HG02759 (cell line): ENCODE measurements around the gene ANO10.

ENCODE experiments used
- ATAC-seq: cut with Tn5 transposase; IDR thresholded peaks from one replicate; pipeline ENCODE4 v1.9.1; 2021; ENCODE audit warnings: mild to moderate bottlenecking, moderate library complexity; ENCODE audit not compliant: unreplicated experiment

ANO10 gene

DNA sequence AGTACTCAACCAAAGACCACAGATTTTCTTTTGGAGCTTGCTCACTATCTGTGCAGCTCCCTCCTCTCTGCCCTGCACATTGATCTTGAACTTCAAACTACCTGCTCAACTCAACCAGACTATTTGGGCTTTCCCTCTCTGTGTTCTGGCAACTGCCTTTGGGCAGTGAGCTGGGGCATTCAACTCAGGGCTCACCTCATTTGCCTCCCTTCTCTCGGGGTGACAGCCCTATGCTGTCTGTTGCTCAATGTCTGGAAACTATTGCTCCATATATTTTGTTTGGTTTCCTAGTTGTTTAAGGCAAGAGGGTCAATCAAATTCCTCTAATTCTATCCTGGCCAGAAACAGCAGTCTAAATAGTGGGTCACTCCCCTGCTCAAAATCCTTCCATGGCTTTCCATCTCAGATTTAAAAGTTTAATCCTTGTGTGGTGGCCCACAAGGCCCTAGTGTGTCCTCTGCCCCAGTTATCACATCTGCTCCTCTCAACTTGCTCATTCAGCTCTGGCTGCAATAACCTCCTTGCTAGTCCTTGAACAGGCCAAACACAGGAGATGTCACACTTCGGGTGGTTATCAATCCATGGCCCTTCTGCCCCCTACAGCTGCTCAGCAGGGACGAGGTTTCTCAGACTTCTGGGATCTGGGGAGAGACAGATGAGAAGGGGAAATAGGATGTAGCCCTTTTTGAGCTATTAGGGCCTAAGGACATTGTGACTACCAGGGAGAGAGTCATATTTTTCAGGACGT lies 267.7 kb downstream of the ANO10 start:
- ATAC-seq: no peak

DNA sequence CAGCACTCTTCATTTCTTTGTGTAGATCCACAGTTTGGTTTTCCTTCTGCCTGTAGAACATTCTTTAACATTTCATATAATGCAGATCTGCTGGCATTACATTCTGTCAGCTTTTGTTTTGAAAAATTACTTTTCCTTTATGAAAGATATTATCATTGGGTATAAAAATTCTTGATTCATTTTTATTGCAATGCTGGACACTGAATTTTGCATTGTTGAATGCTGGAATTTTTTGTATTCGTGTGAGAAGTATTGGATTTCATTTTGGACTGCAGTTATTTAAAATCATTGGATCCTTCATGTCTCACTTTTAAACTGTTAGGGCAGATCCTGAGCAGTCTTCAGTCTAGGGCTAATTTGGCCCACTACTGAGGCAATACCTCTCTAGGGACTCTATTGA lies 268.4 kb downstream of the ANO10 start:
- no peak for ATAC-seq

DNA sequence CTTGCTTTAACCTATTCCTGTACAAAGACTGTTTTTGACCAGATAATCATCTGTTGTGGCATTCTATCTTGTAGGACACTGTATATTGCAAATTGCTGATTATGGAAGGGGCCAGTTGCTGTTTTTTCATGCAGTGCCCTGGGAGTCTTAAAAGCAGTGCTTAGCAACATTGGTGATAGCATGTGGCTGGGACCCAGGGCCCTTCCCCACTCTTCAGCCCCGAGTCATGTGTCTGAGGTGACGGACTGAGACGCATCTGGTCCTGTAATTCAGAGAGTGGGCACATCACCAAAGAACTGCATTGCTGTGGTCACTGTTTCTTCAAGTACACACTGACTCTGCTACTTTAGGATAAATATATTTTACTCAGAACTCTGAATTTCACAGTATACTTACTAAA lies 272.1 kb downstream of the ANO10 start:
- no peak for ATAC-seq

DNA sequence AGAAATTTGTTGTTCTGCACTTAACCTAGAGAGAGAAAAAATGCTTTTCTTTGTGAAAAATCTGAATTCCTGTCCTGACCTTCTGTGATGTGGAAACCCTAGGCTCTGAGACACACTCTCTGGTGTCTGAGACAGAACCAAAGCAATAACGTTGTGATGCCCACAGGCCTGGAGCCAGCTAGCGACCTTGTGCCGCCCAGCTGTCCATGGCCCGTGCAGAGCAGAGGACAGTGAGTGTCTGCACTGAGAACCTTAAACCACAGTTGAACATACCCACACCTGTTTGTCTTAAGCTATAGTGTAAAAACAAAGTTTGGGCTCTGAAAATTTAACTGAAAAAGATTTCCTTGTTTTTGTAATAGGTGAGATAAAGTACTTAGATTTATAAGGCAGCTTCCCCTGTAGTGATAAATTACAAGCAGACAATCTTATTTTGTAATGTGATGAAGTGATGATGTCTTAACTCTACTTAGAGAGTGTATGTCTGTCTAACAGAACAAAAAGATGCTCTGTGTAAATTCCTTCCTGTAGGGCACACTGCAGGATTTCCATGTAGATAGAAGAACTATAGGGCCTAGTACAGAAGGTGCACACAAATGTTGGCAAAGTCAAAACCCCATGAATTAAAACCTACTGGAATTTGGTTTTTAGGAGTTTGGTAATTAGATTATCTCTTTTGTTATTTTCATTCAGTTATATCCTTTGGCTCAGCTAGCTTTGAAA lies 272.8 kb downstream of the ANO10 start:
- no peak for ATAC-seq

DNA sequence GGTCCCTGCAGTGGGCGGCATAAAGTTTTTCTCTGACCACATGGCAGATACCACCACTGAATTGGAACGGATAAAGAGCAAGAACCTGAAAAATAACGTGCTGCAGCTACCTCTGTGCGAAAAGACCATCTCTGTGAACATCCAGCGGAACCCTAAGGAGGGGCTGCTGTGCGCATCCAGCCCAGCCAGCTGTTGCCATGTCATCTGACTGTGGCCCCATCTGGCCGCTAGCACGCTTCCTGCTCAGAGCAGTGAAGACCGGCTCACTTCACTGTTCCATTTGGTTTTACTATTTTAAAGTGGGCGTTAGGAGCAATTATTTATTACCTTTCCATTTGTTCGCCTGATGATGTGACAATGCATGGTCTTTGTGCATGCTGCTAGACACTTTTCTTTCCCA lies 273.5 kb downstream of the ANO10 start:
- no peak for ATAC-seq

DNA sequence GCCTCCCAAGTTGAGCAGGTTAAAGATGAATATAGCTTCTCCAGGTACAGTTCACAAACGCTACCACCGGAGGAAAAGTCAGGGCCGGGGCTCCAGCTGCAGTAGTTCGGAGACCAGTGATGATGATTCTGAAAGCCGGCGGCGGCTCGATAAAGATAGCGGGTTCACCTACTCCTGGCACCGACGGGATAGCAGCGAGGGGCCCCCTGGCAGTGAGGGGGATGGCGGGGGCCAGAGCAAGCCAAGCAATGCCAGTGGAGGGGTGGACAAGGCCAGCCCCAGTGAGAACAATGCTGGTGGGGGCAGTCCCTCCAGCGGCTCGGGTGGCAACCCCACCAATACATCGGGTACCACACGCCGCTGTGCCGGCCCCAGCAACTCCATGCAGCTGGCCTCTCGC lies 274.0 kb downstream of the ANO10 start:
- ATAC-seq: no peak

DNA sequence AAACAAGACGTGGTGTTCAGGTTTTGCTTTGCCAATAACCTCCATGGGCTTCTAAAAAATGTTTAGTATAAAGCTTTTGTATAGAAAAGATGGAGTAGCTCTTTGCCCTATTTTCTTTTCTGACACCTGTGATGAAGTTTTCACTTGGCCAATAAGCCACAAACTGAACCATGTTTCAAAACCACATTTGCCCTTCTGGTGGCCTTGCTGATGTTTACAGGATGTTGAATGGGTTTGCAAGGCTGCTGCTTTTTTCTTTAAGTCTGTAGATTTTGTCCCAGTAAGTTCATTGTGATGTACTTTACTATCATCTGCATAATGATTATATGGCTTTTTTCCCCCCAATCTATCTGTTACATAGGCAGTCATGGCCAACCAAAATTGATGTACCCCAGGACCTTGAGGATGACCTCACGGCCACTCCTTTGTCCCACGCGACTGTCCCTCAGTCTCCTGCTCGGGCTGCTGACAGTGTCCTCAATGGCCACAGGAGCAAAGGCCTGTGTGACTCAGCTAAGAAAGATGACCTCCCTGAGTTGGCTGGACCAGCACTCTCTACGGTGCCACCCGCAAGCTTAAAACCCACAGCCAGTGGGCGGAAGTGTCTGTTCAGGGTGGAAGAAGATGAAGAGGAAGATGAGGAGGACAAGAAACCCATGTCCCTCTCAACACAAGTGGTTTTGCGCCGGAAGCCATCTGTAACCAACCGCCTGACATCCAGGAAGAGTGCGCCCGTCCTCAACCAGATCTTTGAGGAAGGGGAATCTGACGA lies 274.6 kb downstream of the ANO10 start:
- no peak for ATAC-seq

DNA sequence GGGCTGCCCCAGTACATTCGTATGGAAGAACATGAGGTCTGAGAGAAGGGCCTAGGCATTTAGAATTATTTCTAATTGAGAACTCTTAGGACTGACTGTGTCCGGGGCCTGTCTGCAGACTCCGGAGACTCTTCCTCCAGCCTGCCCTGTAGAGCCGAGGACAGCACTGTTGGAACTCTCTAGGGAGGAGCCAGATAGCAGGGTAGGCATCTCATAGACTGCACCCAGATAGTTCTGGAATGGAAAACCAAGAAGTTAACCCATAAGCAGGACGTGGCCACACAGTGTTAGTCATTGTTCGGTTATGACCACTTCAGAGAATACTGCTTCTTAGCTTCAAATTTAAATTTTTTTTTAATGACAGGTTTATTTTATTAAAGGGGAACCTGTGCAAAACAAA lies 275.9 kb downstream of the ANO10 start:
- no peak for ATAC-seq

DNA sequence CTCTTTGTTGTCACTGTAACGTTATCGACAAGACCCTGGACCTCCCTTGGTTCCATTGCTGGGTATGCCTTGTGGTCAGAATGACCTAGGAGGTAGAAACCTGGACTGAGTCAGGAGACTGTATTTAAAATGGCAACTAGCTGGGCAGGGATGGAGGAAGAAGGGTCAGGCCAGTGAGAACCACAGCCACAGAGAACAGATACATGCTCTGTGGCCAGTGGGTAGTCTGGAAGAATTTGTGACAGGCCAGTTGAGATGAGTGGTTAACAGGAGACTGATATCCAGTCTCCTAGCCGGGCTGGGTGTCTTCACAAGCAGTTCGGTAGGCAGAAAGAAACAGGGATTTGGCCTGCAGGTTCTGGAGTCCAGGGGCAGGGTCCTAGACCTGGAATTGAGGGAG lies 276.6 kb downstream of the ANO10 start:
- no peak for ATAC-seq

DNA sequence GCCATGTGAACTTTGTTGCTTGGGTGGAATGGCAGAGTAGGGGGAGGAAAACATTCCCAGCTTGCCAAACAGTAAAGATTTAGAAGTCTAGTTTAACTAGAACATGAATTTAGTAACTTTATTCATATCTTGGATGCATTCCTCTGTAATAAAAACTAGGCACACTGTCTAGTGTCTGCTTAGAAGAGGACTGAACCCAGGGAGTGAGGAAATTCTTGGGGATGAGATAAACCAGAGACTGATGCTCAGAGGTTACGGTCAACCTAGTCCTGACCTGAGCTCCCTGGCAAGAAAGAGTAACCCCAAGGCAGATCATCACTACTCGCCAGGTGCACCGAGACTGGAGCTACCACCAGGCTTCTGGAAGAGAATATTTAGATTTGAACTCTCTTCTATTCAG lies 277.3 kb downstream of the ANO10 start:
- no peak for ATAC-seq

DNA sequence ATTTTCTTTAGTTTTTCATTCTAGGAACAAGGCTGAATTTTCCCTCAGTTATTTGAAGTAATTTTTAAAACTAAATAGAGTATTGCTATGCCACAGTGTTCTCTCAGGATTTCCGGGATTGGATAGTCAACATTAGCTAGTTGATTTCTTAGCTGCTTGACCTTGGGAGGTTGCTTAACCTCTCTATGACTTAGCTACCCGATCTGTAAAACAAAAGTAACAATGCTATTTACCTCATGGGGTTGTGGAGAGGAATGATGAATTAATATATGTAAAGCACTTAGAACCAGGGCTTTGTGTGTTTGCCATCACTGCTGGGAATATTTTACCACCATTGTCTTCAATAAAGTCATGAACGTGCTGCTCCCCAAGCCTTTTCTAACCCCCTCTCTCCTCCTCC lies 278.0 kb downstream of the ANO10 start:
- ATAC-seq: no peak

DNA sequence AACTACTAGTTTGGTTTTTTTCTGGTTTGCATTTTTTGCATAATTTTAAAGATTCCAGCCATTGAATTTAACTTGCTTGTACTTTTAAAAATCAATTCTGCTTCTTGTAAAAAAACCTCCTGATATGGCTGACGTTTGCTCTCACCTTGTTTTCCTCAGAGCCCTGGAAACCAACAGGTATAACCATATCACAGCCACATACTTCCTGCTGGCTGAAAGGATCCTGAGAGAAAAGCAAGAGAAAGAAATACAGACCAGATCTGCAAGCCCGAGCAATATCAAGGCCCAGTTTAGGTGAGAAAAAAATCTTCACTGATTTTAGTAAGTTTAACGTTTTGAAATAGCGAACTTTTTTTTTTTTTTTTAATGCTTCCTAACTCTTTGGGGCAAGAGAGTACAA lies 278.6 kb downstream of the ANO10 start:
- ATAC-seq: no peak

DNA sequence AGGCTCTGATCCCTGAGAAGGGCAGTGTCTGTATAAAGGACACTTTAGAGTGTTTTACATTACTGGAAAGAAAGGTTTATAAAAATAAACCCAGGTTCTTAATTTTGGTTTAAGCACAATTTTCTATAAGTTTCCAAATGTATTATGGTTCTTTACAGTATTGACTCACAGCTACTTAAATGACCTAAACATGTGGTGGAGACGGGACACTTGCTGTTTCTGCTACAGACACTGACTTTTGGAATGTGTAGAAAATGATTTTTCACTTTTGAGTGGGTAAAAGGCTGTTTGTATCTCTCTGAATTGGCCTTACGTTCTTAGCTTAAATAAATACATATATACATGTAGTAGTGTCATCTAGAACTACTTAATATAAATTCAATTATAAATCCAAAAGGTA lies 280.0 kb downstream of the ANO10 start:
- no peak for ATAC-seq

DNA sequence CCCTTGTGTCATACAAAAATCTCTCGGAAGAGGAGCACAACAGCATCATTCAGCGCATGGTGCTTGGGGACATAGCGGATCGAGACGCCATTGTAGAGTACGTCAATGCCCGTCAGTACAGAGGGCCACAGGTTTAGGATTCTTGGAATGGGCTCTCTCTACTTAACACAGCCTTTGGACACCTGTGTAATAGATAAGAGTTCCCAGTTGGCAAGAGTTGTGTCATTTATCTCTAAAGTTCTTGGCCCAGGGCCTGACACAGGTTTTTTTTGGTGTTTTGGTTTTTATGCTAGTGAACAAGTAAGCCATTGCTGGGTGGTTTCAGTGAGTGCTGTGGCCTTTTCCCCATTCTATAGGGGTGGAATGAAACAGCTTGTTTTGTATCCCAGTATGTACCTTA lies 281.4 kb downstream of the ANO10 start:
- no peak for ATAC-seq

DNA sequence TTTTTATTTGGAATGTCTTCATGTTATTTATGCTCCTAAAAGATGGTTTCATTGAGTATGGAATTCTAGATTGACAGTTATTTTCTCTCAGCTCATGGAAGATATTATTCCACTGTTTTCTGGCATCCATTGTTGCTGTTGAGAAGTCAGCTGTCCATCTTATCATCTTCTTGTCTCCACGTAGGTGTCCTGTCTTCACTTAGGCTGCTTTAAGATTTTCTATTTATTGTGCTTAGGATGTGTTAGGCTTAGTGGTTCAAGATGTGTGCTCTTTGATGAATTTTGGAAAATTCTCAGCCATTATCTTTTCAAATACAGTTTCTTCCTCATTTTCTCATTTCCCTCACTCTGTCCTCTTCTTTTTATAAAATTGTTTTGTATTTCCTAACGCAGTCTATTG lies 283.5 kb downstream of the ANO10 start:
- no peak for ATAC-seq

DNA sequence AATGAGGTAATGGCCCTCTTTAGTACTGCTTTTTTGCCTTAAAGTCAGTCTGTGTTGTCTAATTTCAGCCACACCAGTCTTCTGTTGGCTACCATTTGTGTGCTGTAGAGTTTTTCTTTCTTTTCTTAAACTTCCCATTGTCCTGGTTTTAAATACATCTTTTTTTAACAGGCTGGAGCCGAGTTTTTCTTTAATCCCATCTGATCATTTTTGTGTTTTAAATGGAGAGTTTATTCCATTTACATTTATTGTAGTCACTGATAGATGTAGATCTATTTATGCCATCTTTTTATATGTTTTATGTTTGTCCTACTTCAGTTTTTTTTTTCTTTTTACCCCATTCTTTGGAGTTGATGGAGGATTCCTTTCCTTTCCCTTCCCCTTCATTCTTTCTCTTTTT lies 286.0 kb downstream of the ANO10 start:
- ATAC-seq: no peak

DNA sequence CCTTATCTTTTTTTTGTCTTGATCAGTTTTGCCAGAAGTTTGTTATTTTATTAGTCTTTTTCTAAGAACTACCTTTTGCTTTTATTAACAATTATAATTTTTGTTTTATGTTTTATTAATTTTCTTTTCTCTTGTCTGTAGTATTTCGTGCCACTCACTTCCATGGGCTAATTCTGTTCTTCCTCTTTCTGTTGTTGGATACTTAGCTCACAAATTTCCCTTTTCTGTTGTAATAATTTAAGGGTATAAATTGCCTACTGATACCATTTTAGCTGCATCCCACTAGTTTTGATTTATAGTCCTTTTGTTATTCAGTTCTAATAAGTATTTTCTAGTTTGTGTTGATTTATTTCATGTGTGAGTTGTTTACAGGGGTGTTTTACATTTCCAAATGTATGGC lies 286.8 kb downstream of the ANO10 start:
- no peak for ATAC-seq

DNA sequence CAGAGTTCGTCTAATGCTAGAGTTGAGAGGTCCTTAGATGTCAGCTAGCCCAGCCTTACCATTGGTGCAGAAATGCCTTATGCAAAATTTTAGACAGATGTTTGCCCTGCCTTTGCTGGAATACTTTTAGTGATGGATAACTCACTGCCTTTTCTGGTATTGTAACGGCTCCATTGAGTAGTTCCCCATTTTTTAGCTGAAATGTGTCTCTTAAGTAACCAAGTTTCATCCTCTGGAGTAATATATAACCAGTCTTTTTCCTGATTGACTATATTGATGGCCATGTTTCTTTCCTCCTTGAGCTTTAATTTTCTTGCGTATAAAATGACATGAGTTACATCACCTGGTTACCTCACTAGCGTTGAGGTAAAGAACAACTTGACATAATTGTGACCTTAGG lies 290.4 kb downstream of the ANO10 start:
- ATAC-seq: no peak

DNA sequence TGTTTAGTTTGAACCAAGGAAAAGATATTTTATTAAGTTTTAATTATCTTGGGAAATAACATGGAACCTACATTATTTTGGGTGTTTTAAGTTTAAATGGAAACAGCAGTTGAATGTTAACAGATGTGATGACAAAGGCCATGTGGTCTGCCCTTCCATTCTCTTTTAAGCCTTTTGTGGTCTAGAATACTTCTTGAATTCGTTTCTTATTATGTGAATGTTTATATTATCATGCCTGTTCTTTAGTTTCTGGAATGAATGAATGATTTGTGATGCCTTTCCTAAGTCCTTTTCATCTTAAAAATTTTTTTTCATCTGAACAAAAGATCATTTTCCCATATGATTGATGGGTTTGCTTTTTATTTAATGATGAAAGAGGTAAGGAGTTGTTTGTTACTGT lies 290.8 kb downstream of the ANO10 start:
- ATAC-seq: no peak

DNA sequence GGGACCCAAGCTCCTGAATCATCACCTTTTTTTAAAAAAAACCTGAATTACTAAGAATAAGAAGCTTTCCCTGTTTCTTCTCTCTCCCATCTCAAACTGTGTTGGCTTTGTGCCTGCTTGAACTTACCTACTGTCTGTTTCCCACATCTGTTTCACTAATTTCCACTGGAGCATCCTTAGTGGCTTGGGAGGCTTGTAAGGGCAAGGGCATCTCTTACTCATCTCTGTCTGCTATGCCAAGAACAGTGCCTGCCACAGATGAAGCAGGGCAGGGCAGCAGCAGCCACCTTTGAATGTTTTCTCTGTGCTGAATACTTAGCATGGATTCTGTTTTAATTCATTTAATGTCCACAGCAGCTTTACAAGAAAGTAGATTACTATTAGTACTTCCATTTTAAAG lies 293.2 kb downstream of the ANO10 start:
- no peak for ATAC-seq

DNA sequence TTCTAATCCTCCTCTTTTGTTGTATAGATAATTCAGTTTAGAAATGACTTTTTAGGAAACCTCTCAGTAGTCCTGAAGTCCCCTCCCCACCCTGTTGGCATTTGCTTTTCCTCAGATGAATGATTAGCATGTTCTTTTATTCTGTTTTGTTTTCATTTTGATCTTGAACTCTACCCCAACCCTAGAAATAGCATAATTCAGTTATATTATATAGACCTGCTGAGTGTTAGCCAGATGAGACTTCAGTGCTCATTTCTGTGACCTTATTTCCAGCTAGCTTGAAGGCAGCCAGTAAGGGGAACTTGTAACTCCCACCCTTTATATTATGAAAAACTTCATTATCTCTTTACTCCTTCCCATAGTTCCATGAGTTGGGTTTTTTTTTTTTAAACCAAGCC lies 294.2 kb downstream of the ANO10 start:
- no peak for ATAC-seq
